ENCODE data around the gene USP36.

The USP36 gene

GRCh38 chr17:78862073-78863023 lies 21.7 kb upstream of the USP36 start:
- TF ChIP-seq EZH2phosphoT487 (conservative IDR thresholded peaks at IDR 0.05; ENCODE audit: low read length): no peak
- TF ChIP-seq, protein P1, sequence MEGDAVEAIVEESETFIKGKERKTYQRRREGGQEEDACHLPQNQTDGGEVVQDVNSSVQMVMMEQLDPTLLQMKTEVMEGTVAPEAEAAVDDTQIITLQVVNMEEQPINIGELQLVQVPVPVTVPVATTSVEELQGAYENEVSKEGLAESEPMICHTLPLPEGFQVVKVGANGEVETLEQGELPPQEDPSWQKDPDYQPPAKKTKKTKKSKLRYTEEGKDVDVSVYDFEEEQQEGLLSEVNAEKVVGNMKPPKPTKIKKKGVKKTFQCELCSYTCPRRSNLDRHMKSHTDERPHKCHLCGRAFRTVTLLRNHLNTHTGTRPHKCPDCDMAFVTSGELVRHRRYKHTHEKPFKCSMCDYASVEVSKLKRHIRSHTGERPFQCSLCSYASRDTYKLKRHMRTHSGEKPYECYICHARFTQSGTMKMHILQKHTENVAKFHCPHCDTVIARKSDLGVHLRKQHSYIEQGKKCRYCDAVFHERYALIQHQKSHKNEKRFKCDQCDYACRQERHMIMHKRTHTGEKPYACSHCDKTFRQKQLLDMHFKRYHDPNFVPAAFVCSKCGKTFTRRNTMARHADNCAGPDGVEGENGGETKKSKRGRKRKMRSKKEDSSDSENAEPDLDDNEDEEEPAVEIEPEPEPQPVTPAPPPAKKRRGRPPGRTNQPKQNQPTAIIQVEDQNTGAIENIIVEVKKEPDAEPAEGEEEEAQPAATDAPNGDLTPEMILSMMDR (IDR thresholded peaks at IDR 0.05; ENCODE audit: insufficient read depth, low read length, poor library complexity, severe bottlenecking): no peak
- H3K79me2 ChIP-seq (ENCODE audit: insufficient read depth, low read length): no peaks in the 10 kb centered on the region
- H3K27ac ChIP-seq (ENCODE audit: low read depth, low read length): no peak overlapping the region
- no peaks in the 10 kb centered on the region for H4K20me1 ChIP-seq (ENCODE audit: low read depth, low read length)
- H2AFZ ChIP-seq (ENCODE audit: low read depth, low read length, severe bottlenecking): no peak overlapping the region
- H3K9me2 ChIP-seq (replicated peaks; ENCODE audit: insufficient read depth, low read length): no peaks in the 10 kb centered on the region
- no peak overlapping the region for H3K4me3 ChIP-seq (ENCODE audit: insufficient read depth, low read length, poor library complexity, severe bottlenecking)
- H3K9me3 ChIP-seq (ENCODE audit: insufficient read depth, low read length): no peaks in the 10 kb centered on the region
- no peaks in the 10 kb centered on the region for H3K36me3 ChIP-seq (ENCODE audit: low read length)
- H3F3A ChIP-seq (ENCODE audit: insufficient read depth): no peaks in the 10 kb centered on the region
- H3K9ac ChIP-seq (ENCODE audit: low read length): no peak overlapping the region
- no peak overlapping the region for H3K4me2 ChIP-seq (ENCODE audit: low read depth, low read length, poor library complexity, severe bottlenecking)
- no peaks in the 10 kb centered on the region for H3K27me3 ChIP-seq (ENCODE audit: low read length)

- no peaks in the 10 kb centered on the region for H3F3A ChIP-seq (ENCODE audit: insufficient read depth)
- no peaks in the 10 kb centered on the region for H4K20me1 ChIP-seq (ENCODE audit: low read depth, low read length)
- H3K36me3 ChIP-seq (ENCODE audit: low read length): no peaks in the 10 kb centered on the region
- H3K9me2 ChIP-seq (replicated peaks; ENCODE audit: insufficient read depth, low read length): no peaks in the 10 kb centered on the region
- no peak overlapping the region for H3K4me3 ChIP-seq (ENCODE audit: insufficient read depth, low read length, poor library complexity, severe bottlenecking)
- no peaks in the 10 kb centered on the region for H3K27me3 ChIP-seq (ENCODE audit: low read length)
- H2AFZ ChIP-seq (ENCODE audit: low read depth, low read length, severe bottlenecking): no peak overlapping the region
- no peak for TF ChIP-seq EZH2phosphoT487 (conservative IDR thresholded peaks at IDR 0.05; ENCODE audit: low read length)
- TF ChIP-seq, protein P1 (IDR thresholded peaks at IDR 0.05; ENCODE audit: insufficient read depth, low read length, poor library complexity, severe bottlenecking): no peak
- H3K27ac ChIP-seq (ENCODE audit: low read depth, low read length): no peak overlapping the region
- no peaks in the 10 kb centered on the region for H3K79me2 ChIP-seq (ENCODE audit: insufficient read depth, low read length)
- no peak overlapping the region for H3K4me2 ChIP-seq (ENCODE audit: low read depth, low read length, poor library complexity, severe bottlenecking)
- H3K9me3 ChIP-seq (ENCODE audit: insufficient read depth, low read length): no peaks in the 10 kb centered on the region
- no peak overlapping the region for H3K9ac ChIP-seq (ENCODE audit: low read length)
These were observed 20.6 kb upstream of the USP36 start for GRCh38 chr17:78861229-78861628.

GRCh38 chr17:78859051-78859450 lies 18.4 kb upstream of the USP36 start:
- H3K4me2 ChIP-seq (ENCODE audit: low read depth, low read length, poor library complexity, severe bottlenecking): no peak overlapping the region
- H2AFZ ChIP-seq (ENCODE audit: low read depth, low read length, severe bottlenecking): no peak overlapping the region
- no peaks in the 10 kb centered on the region for H3F3A ChIP-seq (ENCODE audit: insufficient read depth)
- TF ChIP-seq EZH2phosphoT487 (conservative IDR thresholded peaks at IDR 0.05; ENCODE audit: low read length): no peak
- TF ChIP-seq, protein P1 (IDR thresholded peaks at IDR 0.05; ENCODE audit: insufficient read depth, low read length, poor library complexity, severe bottlenecking): no peak
- no peaks in the 10 kb centered on the region for H3K27me3 ChIP-seq (ENCODE audit: low read length)
- H3K9me2 ChIP-seq (replicated peaks; ENCODE audit: insufficient read depth, low read length): no peaks in the 10 kb centered on the region
- no peak overlapping the region for H3K27ac ChIP-seq (ENCODE audit: low read depth, low read length)
- H3K4me3 ChIP-seq (ENCODE audit: insufficient read depth, low read length, poor library complexity, severe bottlenecking): no peak overlapping the region
- H3K9ac ChIP-seq (ENCODE audit: low read length): no peak overlapping the region
- no peaks in the 10 kb centered on the region for H4K20me1 ChIP-seq (ENCODE audit: low read depth, low read length)
- no peaks in the 10 kb centered on the region for H3K36me3 ChIP-seq (ENCODE audit: low read length)
- H3K9me3 ChIP-seq (ENCODE audit: insufficient read depth, low read length): no peaks in the 10 kb centered on the region
- no peaks in the 10 kb centered on the region for H3K79me2 ChIP-seq (ENCODE audit: insufficient read depth, low read length)

All from SU-DHL-6 (cell line).